OCI-LY7 (cell line): ENCODE measurements around the gene MRFAP1. TPM values are rescaled to one million over a fixed set of nuclear protein-coding genes. Genes with fewer than 3 reads are reported as not detected.
"Not testable (repeated sequence)": the region's sequence is repeated elsewhere in the genome, so short reads cannot be mapped to it uniquely, and the experiment has no call there.

Experiments
- BruUV-seq: library from RNA; stranded (reverse); fragments of 400-500 nt; replicated peaks from 2 replicates; lab custom pipeline; 2021; lab: Mats Ljungman, UMichigan
- CTCF ChIA-PET: fragments of 300-600 bp; sonication (Branson Sonifier 250); formaldehyde crosslinking; loops from one replicate; lab custom pipeline; 2022; ENCODE audit warnings: antibody characterized with exemption; ENCODE audit not compliant: unreplicated experiment; lab: Charles Lee
- POLR2A ChIA-PET: fragments of 300-600 bp; sonication (Branson Sonifier 250); formaldehyde crosslinking; loops from one replicate; lab custom pipeline; 2022; ENCODE audit warnings: antibody characterized with exemption; lab: Charles Lee
- DNase-seq: peaks from one replicate; pipeline ENCODE4 v3.0.0-alpha.2; 2015; ENCODE audit warnings: low spot score
- H2AFZ ChIP-seq: fragments of 200-600 bp; sonication (generic), shearing (Covaris generic); 2 replicates; pipeline ENCODE4 v1.6.1; 2014; ENCODE audit warnings: mild to moderate bottlenecking, antibody characterized with exemption, low read length, moderate library complexity
- H3K27ac ChIP-seq: fragments of 200-600 bp; sonication (generic); 2 replicates; pipeline ENCODE4 v1.5.1; 2014; ENCODE audit warnings: mixed run types, low read depth, mild to moderate bottlenecking, moderate library complexity, low read length, inconsistent platforms; ENCODE audit not compliant: poor library complexity, severe bottlenecking
- H3K36me3 ChIP-seq: fragments of 200-600 bp; sonication (generic); 2 replicates; pipeline ENCODE4 v1.6.1; 2014; ENCODE audit warnings: mild to moderate bottlenecking, antibody characterized with exemption, low read length, moderate library complexity, mixed read lengths; ENCODE audit not compliant: insufficient read depth
- H3K4me1 ChIP-seq: fragments of 200-600 bp; sonication (generic); 2 replicates; pipeline ENCODE4 v1.5.1; 2014; ENCODE audit warnings: mild to moderate bottlenecking, low read length; ENCODE audit not compliant: insufficient read depth, poor library complexity, severe bottlenecking
- H3K4me2 ChIP-seq: fragments of 200-600 bp; sonication (generic); 2 replicates; pipeline ENCODE4 v1.6.1; 2014; ENCODE audit warnings: mild to moderate bottlenecking, low read length
- H3K4me3 ChIP-seq: fragments of 200-600 bp; sonication (generic); 2 replicates; pipeline ENCODE4 v1.5.1; 2014; ENCODE audit warnings: mild to moderate bottlenecking, low read depth, low read length; ENCODE audit not compliant: poor library complexity, severe bottlenecking
- H3K79me2 ChIP-seq: fragments of 200-600 bp; sonication (generic); 2 replicates; pipeline ENCODE4 v1.6.1; 2016; ENCODE audit warnings: low read depth, mild to moderate bottlenecking, low read length, moderate library complexity, mixed read lengths; ENCODE audit not compliant: insufficient read depth
- H3K9me2 ChIP-seq: fragments of 200-600 bp; sonication (generic); 2 replicates; pipeline ENCODE4 v1.6.1; 2016; ENCODE audit warnings: mild to moderate bottlenecking, low read length, mixed read lengths; ENCODE audit not compliant: insufficient read depth
- H3K9me3 ChIP-seq: fragments of 200-600 bp; sonication (generic); 2 replicates; pipeline ENCODE4 v1.6.1; 2014; ENCODE audit warnings: mild to moderate bottlenecking, mixed run types, low read length, mixed read lengths
- H4K20me1 ChIP-seq: fragments of 200-600 bp; sonication (generic); 2 replicates; pipeline ENCODE4 v1.6.1; 2014; ENCODE audit warnings: mild to moderate bottlenecking, antibody characterized with exemption, low read length, moderate library complexity, mixed read lengths; ENCODE audit not compliant: insufficient read depth
- EZH2phosphoT487 ChIP-seq: fragments of 200-600 bp; sonication (generic); IDR thresholded peaks from 2 replicates; pipeline ENCODE4 v1.6.1; 2018; ENCODE audit warnings: low read depth, borderline replicate concordance, mild to moderate bottlenecking, mixed run types, antibody characterized with exemption, low read length, moderate library complexity, mixed read lengths
- intact Hi-C: fragments of 100-400 bp; cut with micrococcal nuclease; formaldehyde crosslinking; loops from one replicate; pipeline ENCODE4 v1.10.0; 2022; ENCODE audit not compliant: unreplicated experiment
- total RNA-seq, 2 experiments: library from RNA; depleted of rRNA in 1 of 2; stranded (reverse); fragments of >200 nt in 1 of 2; shearing (Covaris generic) in 1 of 2; gene quantifications; 2 replicates each; pipeline ENCODE4 v1.2.3, GENCODE V29; 2014 to 2022
- TF ChIP-seq, protein P1 (sequence below): fragments of 200-600 bp; sonication (generic); conservative IDR thresholded peaks from 2 replicates; pipeline ENCODE4 v1.5.1; 2014; ENCODE audit warnings: mild to moderate bottlenecking, antibody characterized with exemption, low read length, moderate library complexity, mixed read lengths

The MRFAP1 gene
- total RNA-seq, 2 experiments from 2014 or later: 90.8 to 224 TPM

- TF ChIP-seq EZH2phosphoT487: no peak
- TF ChIP-seq, protein P1, sequence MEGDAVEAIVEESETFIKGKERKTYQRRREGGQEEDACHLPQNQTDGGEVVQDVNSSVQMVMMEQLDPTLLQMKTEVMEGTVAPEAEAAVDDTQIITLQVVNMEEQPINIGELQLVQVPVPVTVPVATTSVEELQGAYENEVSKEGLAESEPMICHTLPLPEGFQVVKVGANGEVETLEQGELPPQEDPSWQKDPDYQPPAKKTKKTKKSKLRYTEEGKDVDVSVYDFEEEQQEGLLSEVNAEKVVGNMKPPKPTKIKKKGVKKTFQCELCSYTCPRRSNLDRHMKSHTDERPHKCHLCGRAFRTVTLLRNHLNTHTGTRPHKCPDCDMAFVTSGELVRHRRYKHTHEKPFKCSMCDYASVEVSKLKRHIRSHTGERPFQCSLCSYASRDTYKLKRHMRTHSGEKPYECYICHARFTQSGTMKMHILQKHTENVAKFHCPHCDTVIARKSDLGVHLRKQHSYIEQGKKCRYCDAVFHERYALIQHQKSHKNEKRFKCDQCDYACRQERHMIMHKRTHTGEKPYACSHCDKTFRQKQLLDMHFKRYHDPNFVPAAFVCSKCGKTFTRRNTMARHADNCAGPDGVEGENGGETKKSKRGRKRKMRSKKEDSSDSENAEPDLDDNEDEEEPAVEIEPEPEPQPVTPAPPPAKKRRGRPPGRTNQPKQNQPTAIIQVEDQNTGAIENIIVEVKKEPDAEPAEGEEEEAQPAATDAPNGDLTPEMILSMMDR: no peak
- DNase-seq: no peak
- no peaks in the 10 kb centered on the region for H3K36me3 ChIP-seq
- H3K4me2 ChIP-seq: no peak overlapping the region
- CTCF ChIA-PET: no interaction called here
- no peaks in the 10 kb centered on the region for H4K20me1 ChIP-seq
- no TSS peak for BruUV-seq
- no peak overlapping the region for H3K4me3 ChIP-seq
- H3K9me3 ChIP-seq: no peaks in the 10 kb centered on the region
- intact Hi-C loops: no loop called here
- H3K9me2 ChIP-seq: no peaks in the 10 kb centered on the region
- H2AFZ ChIP-seq: no peak overlapping the region
- POLR2A ChIA-PET: interaction anchor here (0.8 kb wide), 1 partner anchor 14 kb away, joined by 5 read pairs; no protein-coding TSS in a partner anchor
- no peaks in the 10 kb centered on the region for H3K79me2 ChIP-seq
- H3K4me1 ChIP-seq: no peaks in the 10 kb centered on the region
- no peak overlapping the region for H3K27ac ChIP-seq
Measured at GRCh38 chr4:6626066-6626465, 14.4 kb upstream of the MRFAP1 start.

- intact Hi-C loops: no loop called here
- TF ChIP-seq, protein P1: no peak
- no peak for TF ChIP-seq EZH2phosphoT487
- H3K4me1 ChIP-seq: peaks cover 1% of the 10 kb centered on the region
- no peak overlapping the region for H3K4me3 ChIP-seq
- no peaks in the 10 kb centered on the region for H3K36me3 ChIP-seq
- H3K9me2 ChIP-seq: no peaks in the 10 kb centered on the region
- no peaks in the 10 kb centered on the region for H3K79me2 ChIP-seq
- no peaks in the 10 kb centered on the region for H3K9me3 ChIP-seq
- CTCF ChIA-PET: no interaction called here
- no peak overlapping the region for H3K4me2 ChIP-seq
- H3K27ac ChIP-seq: no peak overlapping the region
- H4K20me1 ChIP-seq: no peaks in the 10 kb centered on the region
- BruUV-seq: no TSS peak
- H2AFZ ChIP-seq: no peak overlapping the region
- no peak for DNase-seq
- POLR2A ChIA-PET: interaction anchor here (0.7 kb wide), 1 partner anchor 1739 kb away, joined by 4 read pairs; no protein-coding TSS in a partner anchor
Measured at GRCh38 chr4:6627832-6628231, 12.7 kb upstream of the MRFAP1 start.

DNA sequence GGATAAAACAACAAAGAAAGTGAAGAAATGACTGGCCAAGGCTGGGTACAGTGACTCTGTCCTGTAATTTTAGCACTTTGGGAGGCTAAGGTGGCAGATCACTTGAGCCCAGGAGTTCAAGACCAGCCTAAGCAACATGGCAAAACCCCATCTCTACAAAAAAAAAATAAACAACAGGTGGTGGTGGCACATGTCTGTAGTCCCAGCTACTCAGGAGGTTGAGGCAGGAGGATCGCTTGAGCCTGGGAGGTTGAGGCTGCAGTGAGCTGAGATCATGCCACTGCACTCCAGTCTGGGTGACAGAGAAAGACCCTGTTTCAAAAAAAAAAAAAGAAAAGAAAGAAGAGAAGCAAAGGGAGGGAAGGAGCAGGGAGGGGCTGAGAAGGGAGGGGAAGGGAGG lies 12.0 kb upstream of the MRFAP1 start:
- H3K4me1 ChIP-seq, H3K79me2 ChIP-seq, BruUV-seq, H3K27ac ChIP-seq, H3K9me3 ChIP-seq, H3K4me2 ChIP-seq, H2AFZ ChIP-seq, H3K36me3 ChIP-seq, H3K4me3 ChIP-seq, intact Hi-C loops, H3K9me2 ChIP-seq, DNase-seq, H4K20me1 ChIP-seq, CTCF ChIA-PET: not testable (repeated sequence)
- POLR2A ChIA-PET: interaction anchor here (1.1 to 1.2 kb wide), 2 partner anchors 12 to 45 kb away, joined by 3 to 5 read pairs; partner anchors contain the start of gene MRFAP1
